HG03135 (cell line): ENCODE data around the gene SLFN11.
"Not testable (repeated sequence)": the region's sequence is repeated elsewhere in the genome, so short reads cannot be mapped to it uniquely, and the experiment has no call there.

ENCODE experiments used
- ATAC-seq: cut with Tn5 transposase; IDR thresholded peaks from one replicate; pipeline ENCODE4 v1.9.1; 2021; ENCODE audit warnings: mild to moderate bottlenecking, moderate library complexity; ENCODE audit not compliant: unreplicated experiment

The SLFN11 gene

DNA sequence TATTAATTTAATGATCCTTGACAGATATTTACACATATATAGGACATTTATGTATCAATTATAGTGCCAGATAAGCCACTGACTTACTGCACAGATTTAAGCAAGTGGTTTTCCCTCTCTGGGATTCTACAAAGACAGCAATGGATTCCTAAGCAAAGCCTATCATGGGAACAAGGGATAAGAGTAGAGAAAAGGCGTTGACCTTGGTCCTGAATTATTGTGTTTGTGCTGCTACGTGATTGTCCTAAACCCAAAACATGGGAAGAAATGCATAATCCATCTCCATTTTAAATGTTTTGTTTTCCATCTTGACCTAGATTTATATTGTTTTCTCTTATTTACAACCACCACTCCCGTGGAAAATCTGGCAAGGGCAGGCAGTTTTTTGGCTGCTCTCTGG, 14.0 kb downstream of the SLFN11 start:
- ATAC-seq, result no peak

GRCh38 chr17:35352284-35352683, 21.1 kb downstream of the SLFN11 start:
- no peak for ATAC-seq

- no peak for ATAC-seq
Measured at GRCh38 chr17:35350493-35350892, 22.9 kb downstream of the SLFN11 start.

DNA sequence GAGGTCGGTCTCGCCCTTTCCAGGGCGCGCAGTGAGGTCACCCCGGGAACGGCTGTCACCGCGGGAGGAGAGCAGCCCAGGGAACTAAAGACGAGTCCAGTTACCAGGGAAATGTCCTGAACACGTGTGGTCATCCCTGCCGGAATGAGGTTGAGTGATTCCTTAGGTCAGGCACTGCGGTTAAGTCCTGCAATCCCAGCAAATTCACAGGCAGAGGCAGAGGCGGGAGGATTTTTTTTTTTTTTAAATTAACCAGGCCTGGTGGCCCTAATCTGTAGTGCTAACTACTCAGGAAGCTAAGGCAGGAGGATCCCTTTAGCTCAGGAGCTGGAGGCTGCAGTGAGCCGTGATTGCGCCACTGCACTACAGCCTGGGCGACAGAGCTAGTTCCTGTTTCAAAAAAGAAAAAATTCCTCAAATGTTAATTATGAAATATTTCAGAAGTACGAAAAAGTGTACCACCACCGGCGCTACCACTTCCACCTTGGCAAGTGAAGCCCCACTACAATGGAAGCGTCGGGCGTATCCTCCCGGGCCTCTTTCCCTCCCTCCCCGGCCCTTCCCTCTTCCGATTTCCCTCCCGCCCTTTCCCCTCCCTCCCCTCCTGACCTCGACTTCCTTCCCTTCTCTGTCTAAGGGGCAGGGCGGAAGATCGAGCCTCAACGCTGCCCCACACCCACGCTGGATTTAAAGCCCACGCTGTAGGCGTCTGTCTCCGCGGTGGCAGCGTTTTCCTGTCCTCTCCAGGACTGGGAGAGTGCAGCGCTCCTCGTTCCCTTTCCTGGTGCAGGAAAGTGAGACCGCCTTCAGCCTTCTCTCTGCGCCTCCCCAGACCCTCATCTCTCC, 27.3 kb downstream of the SLFN11 start:
- no peak for ATAC-seq

DNA sequence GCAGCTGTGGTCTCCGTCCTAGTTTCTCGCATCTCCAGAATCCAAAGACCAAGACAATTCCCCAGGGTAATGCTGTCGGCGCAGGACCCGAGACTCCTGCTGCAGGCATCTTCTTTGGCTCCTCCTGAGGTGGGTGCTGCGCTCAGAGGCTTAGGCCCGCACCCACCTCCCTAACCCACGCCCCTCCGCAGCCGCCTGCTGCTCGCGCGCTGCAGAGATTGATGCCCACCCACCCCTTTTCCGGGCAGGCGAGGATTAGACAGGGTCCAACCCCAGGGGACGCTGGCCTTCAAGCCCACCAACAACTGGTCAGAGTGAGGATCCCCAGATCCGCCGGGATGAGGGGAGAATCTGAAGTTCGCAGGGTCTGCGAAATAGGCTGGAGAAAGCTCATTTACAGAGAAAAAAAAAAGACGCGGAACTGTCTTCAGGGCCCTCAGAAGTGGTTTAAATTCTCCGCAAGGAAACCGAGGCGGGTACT, 27.9 kb downstream of the SLFN11 start:
- ATAC-seq, result no peak

GRCh38 chr17:35344262-35344661, 29.2 kb downstream of the SLFN11 start:
- no peak for ATAC-seq

GRCh38 chr17:35342276-35342675, 31.1 kb downstream of the SLFN11 start:
- no peak for ATAC-seq

GRCh38 chr17:35341411-35341992, 31.9 kb downstream of the SLFN11 start:
- ATAC-seq, result no peak

GRCh38 chr17:35338230-35338629, 35.2 kb downstream of the SLFN11 start:
- ATAC-seq, result no peak

DNA sequence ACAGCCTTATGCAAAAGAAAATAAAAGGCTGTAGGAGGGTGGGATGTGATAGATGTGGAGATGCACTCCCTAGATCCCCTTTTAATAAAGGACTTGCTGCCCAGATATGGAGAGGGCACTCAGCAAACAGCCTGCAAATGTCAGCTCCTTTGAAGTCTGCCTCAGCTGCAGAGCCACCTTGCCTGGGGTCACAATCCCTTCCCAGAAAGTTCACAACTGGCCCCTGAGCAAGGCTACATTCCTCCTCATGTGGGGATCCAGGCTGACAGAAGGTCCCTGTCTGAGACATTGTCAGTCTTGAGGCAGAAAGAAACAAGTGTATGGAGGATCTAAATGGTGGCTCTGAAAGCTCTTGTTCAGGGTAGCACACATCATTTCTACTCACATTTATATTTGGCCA, 36.1 kb downstream of the SLFN11 start:
- no peak for ATAC-seq

DNA sequence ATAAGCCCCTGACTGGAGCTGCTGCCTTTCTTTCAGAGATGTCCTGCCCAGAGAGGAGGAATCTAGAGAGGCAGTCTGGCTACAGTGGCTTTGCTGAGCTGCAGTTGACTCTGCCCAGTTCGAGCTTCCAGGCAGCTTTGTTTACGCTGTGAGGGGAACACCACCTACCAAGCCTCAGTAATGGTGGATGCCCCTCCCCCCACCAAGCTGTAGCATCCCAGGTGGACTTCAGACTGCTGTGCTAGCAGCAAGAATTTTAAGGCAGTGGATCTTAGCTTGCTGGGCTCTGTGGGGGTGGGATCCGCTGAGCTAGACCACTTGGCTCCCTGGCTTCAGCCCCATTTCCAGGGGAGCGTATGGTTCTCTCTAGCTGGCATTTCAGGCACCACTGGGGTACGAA, 39.8 kb downstream of the SLFN11 start:
- ATAC-seq, result not testable (repeated sequence)

- no peak for ATAC-seq
Measured at GRCh38 chr17:35322749-35323148, 50.7 kb downstream of the SLFN11 start.

- no peak for ATAC-seq
Measured at GRCh38 chr17:35315971-35316370, 57.5 kb downstream of the SLFN11 start.

DNA sequence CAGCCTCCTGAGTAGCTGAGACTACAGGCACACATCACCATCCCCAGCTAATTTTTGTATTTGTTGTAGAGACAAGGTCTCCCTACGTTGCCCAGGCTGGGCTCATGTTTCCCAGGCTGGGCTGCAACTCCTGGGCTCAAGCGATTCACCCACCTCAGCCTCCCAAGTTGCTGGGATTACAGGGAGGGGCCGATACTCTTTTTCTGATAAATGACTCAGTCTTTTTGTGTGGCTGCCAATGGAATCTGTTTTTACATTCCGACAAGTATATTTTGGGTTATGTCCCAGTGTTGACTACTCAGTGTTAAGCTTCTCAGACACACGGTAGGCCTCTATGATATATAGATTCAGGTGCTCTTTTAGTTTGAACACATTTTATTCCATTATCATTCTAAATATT, 58.1 kb downstream of the SLFN11 start:
- ATAC-seq, result no peak

DNA sequence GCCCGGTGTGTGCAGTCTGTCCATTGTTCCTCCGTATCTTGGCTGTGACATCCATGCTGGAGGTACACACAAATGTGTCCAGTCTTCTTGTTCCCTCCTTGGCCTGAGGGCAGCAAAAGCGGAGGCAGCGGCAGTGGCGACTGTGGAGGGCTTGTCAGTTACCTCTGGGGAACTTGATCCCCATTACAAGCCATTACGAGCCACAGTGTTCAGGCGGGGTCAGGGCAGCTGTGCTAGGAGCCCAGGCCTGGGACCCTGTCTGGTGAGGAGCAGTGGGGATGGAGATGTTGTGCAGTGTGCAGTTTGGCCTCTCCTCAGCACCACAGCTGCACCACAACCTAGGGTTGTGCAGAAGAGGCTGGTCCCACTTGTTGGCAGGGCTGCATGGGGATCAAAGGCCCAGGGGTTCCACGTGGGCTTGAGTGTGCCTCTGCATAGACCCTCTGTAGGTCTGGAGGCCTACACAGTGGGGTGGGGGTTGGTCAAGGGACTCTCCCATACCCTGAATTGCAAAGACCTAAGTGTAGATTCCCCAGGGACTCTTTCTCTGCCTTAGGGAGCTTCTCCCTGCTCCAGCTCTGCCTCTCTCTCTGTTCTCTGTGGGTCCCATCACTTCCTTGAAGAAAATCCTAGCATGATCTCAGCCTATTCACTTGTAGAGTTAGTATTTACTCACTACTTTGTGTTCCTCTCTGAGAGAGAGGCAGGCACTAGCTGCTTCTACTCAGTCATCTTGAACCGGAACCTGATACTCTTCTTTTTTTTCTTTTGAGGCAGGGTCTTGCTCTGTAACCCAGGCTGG, 58.8 kb downstream of the SLFN11 start:
- no peak for ATAC-seq

DNA sequence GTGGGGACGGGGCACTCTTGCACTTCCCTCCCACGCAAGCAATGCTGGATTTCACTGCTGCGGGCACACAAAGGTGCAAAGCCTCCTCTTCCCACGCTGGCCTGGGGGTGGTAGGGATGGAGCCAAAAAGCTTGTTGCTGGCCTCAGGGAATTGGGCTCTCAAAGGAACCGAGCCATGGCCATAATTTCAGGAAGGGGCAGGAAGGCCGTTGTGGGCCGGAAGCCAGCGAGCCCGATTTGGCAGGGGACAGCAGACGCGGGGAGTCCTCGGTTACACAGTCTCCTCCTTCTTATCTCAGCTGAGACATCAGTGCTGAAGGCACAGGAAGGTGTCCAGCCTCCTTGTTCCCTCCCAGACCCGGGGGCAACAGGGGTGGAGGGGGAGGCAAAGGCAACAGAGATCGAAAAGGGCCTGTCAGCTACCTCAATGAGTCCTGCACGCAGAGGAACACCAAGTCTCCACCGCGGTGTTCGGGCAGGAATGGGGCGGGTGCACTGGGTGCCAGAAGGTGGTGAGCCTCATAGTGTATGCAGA, 59.5 kb downstream of the SLFN11 start:
- ATAC-seq, result no peak

- ATAC-seq, result peak; percentile 59
Measured at GRCh38 chr17:35312790-35313711, 60.4 kb downstream of the SLFN11 start.

DNA sequence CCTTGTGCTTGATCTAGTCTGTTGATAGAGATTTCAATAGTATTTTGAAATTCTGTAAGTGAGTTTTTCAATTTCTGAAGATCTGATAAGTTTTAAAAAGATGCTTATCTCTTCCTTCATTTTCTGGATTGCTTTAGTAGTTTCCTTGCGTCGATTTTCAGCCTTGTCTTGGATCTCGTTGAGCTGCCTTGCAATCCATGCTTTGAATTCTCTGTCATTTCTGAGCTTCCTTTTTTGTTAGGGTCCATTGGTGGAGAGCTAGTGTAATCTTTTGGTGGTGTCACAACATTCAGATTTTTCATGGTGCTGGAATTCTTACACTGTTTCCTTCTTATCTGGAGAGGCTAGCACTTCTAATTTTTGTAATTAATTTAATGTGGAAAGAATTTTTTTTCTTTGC, 61.1 kb downstream of the SLFN11 start:
- no peak for ATAC-seq

GRCh38 chr17:35309345-35309744, 64.1 kb downstream of the SLFN11 start:
- not testable (repeated sequence) for ATAC-seq
